ENCODE measurements around the gene SLAMF9.

Gene SLAMF9

GRCh38 chr1:159935305-159935704 lies 18.7 kb downstream of the SLAMF9 start:
- Histone ChIP-seq H3K4me3 (ENCODE audit: insufficient read depth, low read depth, low read length, poor library complexity, severe bottlenecking) (no peak overlapping the region), H3K27me3 (replicated peaks; ENCODE audit: control insufficient read depth, insufficient read depth, low read length, poor library complexity, severe bottlenecking) (no peaks in the 10 kb centered on the region), H3K9me3 (ENCODE audit: control insufficient read depth, low read length) (no peaks in the 10 kb centered on the region), H3K36me3 (ENCODE audit: control insufficient read depth, insufficient read depth, low read length) (no peaks in the 10 kb centered on the region), H3K27ac (ENCODE audit: insufficient read depth, low read length, poor library complexity, severe bottlenecking) (no peak overlapping the region), H3K4me1 (ENCODE audit: control insufficient read depth, insufficient read depth, low read length, poor library complexity, severe bottlenecking) (peaks cover 6% of the 10 kb centered on the region)
- no peak for DNase-seq

- DNase-seq, result no peak
- Histone ChIP-seq H3K27me3 (replicated peaks; ENCODE audit: control insufficient read depth, insufficient read depth, low read length, poor library complexity, severe bottlenecking) (no peaks in the 10 kb centered on the region), H3K9me3 (ENCODE audit: control insufficient read depth, low read length) (no peaks in the 10 kb centered on the region), H3K36me3 (ENCODE audit: control insufficient read depth, insufficient read depth, low read length) (no peaks in the 10 kb centered on the region), H3K4me3 (ENCODE audit: insufficient read depth, low read depth, low read length, poor library complexity, severe bottlenecking) (no peak overlapping the region), H3K27ac (ENCODE audit: insufficient read depth, low read length, poor library complexity, severe bottlenecking) (no peak overlapping the region), H3K4me1 (ENCODE audit: control insufficient read depth, insufficient read depth, low read length, poor library complexity, severe bottlenecking) (peaks cover 6% of the 10 kb centered on the region)
These were observed 19.6 kb downstream of the SLAMF9 start for GRCh38 chr1:159934136-159935039.

- Histone ChIP-seq H3K9me3 (ENCODE audit: control insufficient read depth, low read length) (no peaks in the 10 kb centered on the region), H3K36me3 (ENCODE audit: control insufficient read depth, insufficient read depth, low read length) (no peaks in the 10 kb centered on the region), H3K4me1 (ENCODE audit: control insufficient read depth, insufficient read depth, low read length, poor library complexity, severe bottlenecking) (peaks cover 6% of the 10 kb centered on the region), H3K27ac (ENCODE audit: insufficient read depth, low read length, poor library complexity, severe bottlenecking) (no peak overlapping the region), H3K27me3 (replicated peaks; ENCODE audit: control insufficient read depth, insufficient read depth, low read length, poor library complexity, severe bottlenecking) (no peaks in the 10 kb centered on the region), H3K4me3 (ENCODE audit: insufficient read depth, low read depth, low read length, poor library complexity, severe bottlenecking) (no peak overlapping the region)
- DNase-seq, result no peak
These were observed 20.7 kb downstream of the SLAMF9 start for GRCh38 chr1:159933347-159933746.

- Histone ChIP-seq H3K9me3 (ENCODE audit: control insufficient read depth, low read length) (no peaks in the 10 kb centered on the region), H3K27ac (ENCODE audit: insufficient read depth, low read length, poor library complexity, severe bottlenecking) (no peak overlapping the region), H3K27me3 (replicated peaks; ENCODE audit: control insufficient read depth, insufficient read depth, low read length, poor library complexity, severe bottlenecking) (no peaks in the 10 kb centered on the region), H3K4me1 (ENCODE audit: control insufficient read depth, insufficient read depth, low read length, poor library complexity, severe bottlenecking) (peaks cover 6% of the 10 kb centered on the region), H3K36me3 (ENCODE audit: control insufficient read depth, insufficient read depth, low read length) (no peaks in the 10 kb centered on the region), H3K4me3 (ENCODE audit: insufficient read depth, low read depth, low read length, poor library complexity, severe bottlenecking) (no peak overlapping the region)
- DNase-seq, result no peak
These were observed 21.4 kb downstream of the SLAMF9 start for GRCh38 chr1:159932296-159933285.

GRCh38 chr1:159931795-159932173 lies 22.3 kb downstream of the SLAMF9 start:
- H3K4me1 ChIP-seq (ENCODE audit: control insufficient read depth, insufficient read depth, low read length, poor library complexity, severe bottlenecking), result peaks cover 6% of the 10 kb centered on the region
- DNase-seq, result no peak
- H3K27me3 ChIP-seq (replicated peaks; ENCODE audit: control insufficient read depth, insufficient read depth, low read length, poor library complexity, severe bottlenecking), result no peaks in the 10 kb centered on the region

GRCh38 chr1:159931101-159931794 lies 22.8 kb downstream of the SLAMF9 start:
- peaks cover 2% of the 10 kb centered on the region for H3K4me1 ChIP-seq (ENCODE audit: control insufficient read depth, insufficient read depth, low read length, poor library complexity, severe bottlenecking)
- no peak for DNase-seq
- H3K4me3 ChIP-seq (ENCODE audit: insufficient read depth, low read depth, low read length, poor library complexity, severe bottlenecking), result no peak overlapping the region
- H3K36me3 ChIP-seq (ENCODE audit: control insufficient read depth, insufficient read depth, low read length), result no peaks in the 10 kb centered on the region
- no peaks in the 10 kb centered on the region for H3K9me3 ChIP-seq (ENCODE audit: control insufficient read depth, low read length)
- H3K27ac ChIP-seq (ENCODE audit: insufficient read depth, low read length, poor library complexity, severe bottlenecking), result no peak overlapping the region
- no peaks in the 10 kb centered on the region for H3K27me3 ChIP-seq (replicated peaks; ENCODE audit: control insufficient read depth, insufficient read depth, low read length, poor library complexity, severe bottlenecking)

More at GRCh38 chr1:159931795-159932173, 22.3 kb downstream of the SLAMF9 start:
- Histone ChIP-seq H3K4me3 (ENCODE audit: insufficient read depth, low read depth, low read length, poor library complexity, severe bottlenecking) (no peak overlapping the region), H3K9me3 (ENCODE audit: control insufficient read depth, low read length) (no peaks in the 10 kb centered on the region), H3K36me3 (ENCODE audit: control insufficient read depth, insufficient read depth, low read length) (no peaks in the 10 kb centered on the region), H3K27ac (ENCODE audit: insufficient read depth, low read length, poor library complexity, severe bottlenecking) (no peak overlapping the region)

GRCh38 chr1:159930634-159931033 lies 23.4 kb downstream of the SLAMF9 start:
- Histone ChIP-seq H3K36me3 (ENCODE audit: control insufficient read depth, insufficient read depth, low read length) (no peaks in the 10 kb centered on the region), H3K27me3 (replicated peaks; ENCODE audit: control insufficient read depth, insufficient read depth, low read length, poor library complexity, severe bottlenecking) (no peaks in the 10 kb centered on the region)
- DNase-seq, result no peak

GRCh38 chr1:159930216-159930615 lies 23.8 kb downstream of the SLAMF9 start:
- H3K4me3 ChIP-seq (ENCODE audit: insufficient read depth, low read depth, low read length, poor library complexity, severe bottlenecking), result no peak overlapping the region
- no peaks in the 10 kb centered on the region for H3K36me3 ChIP-seq (ENCODE audit: control insufficient read depth, insufficient read depth, low read length)
- H3K27me3 ChIP-seq (replicated peaks; ENCODE audit: control insufficient read depth, insufficient read depth, low read length, poor library complexity, severe bottlenecking), result no peaks in the 10 kb centered on the region
- no peaks in the 10 kb centered on the region for H3K4me1 ChIP-seq (ENCODE audit: control insufficient read depth, insufficient read depth, low read length, poor library complexity, severe bottlenecking)
- H3K27ac ChIP-seq (ENCODE audit: insufficient read depth, low read length, poor library complexity, severe bottlenecking), result no peak overlapping the region
- no peaks in the 10 kb centered on the region for H3K9me3 ChIP-seq (ENCODE audit: control insufficient read depth, low read length)
- DNase-seq, result no peak

More at GRCh38 chr1:159930634-159931033, 23.4 kb downstream of the SLAMF9 start:
- H3K4me3 ChIP-seq (ENCODE audit: insufficient read depth, low read depth, low read length, poor library complexity, severe bottlenecking), result no peak overlapping the region
- no peaks in the 10 kb centered on the region for H3K4me1 ChIP-seq (ENCODE audit: control insufficient read depth, insufficient read depth, low read length, poor library complexity, severe bottlenecking)
- H3K9me3 ChIP-seq (ENCODE audit: control insufficient read depth, low read length), result no peaks in the 10 kb centered on the region
- H3K27ac ChIP-seq (ENCODE audit: insufficient read depth, low read length, poor library complexity, severe bottlenecking), result no peak overlapping the region

GRCh38 chr1:159929155-159930051 lies 24.6 kb downstream of the SLAMF9 start:
- no peaks in the 10 kb centered on the region for H3K27me3 ChIP-seq (replicated peaks; ENCODE audit: control insufficient read depth, insufficient read depth, low read length, poor library complexity, severe bottlenecking)
- H3K4me3 ChIP-seq (ENCODE audit: insufficient read depth, low read depth, low read length, poor library complexity, severe bottlenecking), result no peak overlapping the region
- H3K9me3 ChIP-seq (ENCODE audit: control insufficient read depth, low read length), result no peaks in the 10 kb centered on the region
- no peak for DNase-seq
- H3K4me1 ChIP-seq (ENCODE audit: control insufficient read depth, insufficient read depth, low read length, poor library complexity, severe bottlenecking), result no peaks in the 10 kb centered on the region
- H3K27ac ChIP-seq (ENCODE audit: insufficient read depth, low read length, poor library complexity, severe bottlenecking), result no peak overlapping the region
- no peaks in the 10 kb centered on the region for H3K36me3 ChIP-seq (ENCODE audit: control insufficient read depth, insufficient read depth, low read length)
